ENCODE measurements around the gene VSTM1.
"Not testable (repeated sequence)": the region's sequence is repeated elsewhere in the genome, so short reads cannot be mapped to it uniquely, and the experiment has no call there.

VSTM1 gene, protein sequence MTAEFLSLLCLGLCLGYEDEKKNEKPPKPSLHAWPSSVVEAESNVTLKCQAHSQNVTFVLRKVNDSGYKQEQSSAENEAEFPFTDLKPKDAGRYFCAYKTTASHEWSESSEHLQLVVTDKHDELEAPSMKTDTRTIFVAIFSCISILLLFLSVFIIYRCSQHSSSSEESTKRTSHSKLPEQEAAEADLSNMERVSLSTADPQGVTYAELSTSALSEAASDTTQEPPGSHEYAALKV

GRCh38 chr19:54063350-54064116 lies at the start of gene VSTM1:
Gene VSTM1, minus strand, starts transcription at chr19:54063897. Its CDS starts 120 bp downstream, at chr19:54063777.
- no peak for DNase-seq

DNA sequence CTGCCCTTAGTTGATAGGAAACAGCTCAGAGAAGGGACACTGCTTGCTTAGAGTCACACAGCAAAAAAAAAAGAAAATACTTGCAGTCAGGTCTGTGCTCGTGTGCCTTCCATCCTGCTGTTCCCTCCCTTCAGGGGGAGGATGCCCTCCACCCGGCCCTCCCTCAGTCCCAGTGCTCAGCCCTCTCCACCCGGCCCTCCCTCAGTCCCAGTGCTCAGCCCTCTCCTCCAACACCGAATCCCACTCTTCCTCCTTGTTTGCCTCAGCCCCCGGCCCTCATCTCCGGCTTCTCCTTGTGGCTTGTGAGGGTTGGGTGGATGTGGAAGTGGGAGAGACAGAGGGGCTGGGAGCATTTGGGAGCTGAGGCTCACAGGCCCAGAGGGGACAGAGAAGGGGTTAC lies 46.0 kb upstream of the VSTM1 start:
- DNase-seq = no peak

DNA sequence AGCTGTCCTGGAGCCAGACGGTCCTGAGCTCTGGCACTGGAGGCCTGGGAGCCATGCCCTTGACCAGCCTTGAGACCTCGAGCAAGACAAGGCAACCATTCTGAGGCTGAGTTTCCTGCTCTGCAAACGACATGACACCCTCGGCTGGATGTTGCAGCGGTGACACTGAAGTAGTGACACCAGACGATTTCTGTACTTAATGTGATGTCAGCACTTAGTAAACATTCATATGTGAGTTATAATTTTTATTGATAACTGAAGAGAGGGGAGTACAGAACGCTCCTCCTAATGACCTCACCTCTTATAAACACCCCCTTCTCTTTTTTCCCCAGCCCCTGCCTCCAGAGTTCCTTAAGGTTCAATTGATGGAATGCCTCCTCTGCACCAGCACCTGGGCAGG lies 44.8 kb upstream of the VSTM1 start:
- no peak for DNase-seq

- no peak for DNase-seq
Observed at GRCh38 chr19:54107876-54108490, 44.3 kb upstream of the VSTM1 start.

DNA sequence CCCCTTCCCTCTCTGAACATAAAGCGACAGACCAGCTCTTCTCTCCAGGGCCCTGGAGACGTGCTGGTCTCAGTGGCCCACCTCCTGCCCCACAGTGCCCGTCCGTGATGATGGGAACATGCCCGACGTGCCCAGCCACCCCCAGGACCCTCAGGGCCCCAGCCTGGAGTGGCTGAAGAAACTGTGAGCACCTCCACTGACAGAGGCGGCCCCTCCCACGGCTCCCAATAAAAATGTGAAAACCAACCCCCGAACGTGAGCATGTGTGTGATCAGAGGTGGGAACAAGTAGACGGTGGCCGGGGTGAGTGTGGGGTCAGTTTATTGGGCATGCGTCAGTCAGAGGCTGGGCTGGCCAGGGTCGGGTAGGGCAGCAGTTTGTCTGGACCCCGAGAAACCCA lies 43.0 kb upstream of the VSTM1 start:
- no peak for DNase-seq

GRCh38 chr19:54105796-54106195 lies 42.1 kb upstream of the VSTM1 start:
- DNase-seq = no peak

DNA sequence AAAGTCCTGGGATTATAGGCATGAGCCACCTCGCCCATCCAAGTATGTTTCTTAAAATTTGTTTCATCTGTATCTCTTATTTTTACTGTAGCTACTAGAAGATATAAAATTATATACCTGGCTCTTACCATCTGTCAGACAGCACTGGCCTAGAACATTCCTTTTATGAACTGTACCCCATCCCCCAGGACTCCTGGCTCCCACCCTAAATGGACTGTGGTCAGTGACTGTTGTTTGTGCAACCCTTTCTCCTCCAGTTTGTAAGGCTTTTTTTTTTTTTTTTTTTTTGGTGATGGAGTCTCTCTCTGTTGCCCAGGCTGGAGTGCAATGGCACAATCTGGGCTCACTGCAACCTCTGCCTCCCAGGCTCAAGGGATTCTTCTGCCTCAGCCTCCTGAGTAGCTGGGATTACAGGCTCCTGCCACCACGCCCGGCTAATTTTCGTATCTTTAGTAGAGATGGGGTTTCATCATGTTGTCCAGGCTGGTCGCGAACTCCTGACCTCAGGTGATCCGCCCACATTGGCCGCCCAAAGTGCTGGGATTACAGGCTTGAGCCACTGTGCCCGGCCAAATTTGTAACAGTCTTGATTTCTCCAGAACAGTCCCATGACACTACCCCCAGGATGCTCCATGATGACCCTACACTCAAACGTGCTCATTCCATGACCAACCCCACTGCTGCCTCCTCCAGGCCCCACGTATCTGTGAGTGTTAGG lies 41.5 kb upstream of the VSTM1 start:
- no peak for DNase-seq

DNA sequence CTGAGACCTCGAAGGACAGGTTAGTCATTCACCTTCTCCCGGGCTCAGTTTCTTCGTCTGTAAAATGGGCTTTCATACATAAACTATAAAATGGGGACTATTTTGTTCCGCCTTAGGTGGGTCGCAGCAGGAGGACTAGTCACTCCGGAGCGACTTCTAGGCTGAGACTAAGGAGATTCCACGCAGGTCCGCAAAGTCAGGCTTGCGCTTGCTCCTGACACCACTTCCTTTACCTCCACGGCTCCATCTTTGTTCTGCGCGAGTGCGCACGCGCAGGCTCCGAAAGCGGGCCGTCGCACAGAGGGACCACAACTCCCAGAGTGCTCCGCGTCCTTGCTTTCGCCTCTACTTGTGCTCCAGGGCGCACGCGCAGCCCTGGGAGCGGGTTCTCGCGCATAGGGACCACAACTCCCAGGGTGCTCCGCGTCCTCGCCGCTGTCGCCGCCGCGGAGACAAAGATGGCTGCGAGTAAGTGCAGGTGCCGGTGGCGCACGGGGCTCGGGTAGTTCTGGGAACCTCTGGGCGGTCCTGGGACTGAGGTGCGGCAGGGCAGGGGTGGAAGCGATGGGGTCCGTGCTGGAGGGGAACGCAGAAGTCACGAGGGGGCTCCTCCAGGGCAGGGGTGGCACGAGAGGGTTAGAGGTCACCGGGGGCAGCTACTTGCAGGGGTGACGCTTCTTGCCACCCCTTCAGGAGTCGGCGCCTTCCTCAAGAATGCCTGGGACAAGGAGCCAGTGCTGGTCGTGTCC lies 38.9 kb upstream of the VSTM1 start, which contains the start of gene NDUFA3:
Gene NDUFA3, plus strand, starts transcription at position 435 of the 749 bp plus-strand sequence. Its CDS starts 24 bp downstream, at position 459.
- DNase-seq = peak; percentile 69 to 99 (median 95)

DNA sequence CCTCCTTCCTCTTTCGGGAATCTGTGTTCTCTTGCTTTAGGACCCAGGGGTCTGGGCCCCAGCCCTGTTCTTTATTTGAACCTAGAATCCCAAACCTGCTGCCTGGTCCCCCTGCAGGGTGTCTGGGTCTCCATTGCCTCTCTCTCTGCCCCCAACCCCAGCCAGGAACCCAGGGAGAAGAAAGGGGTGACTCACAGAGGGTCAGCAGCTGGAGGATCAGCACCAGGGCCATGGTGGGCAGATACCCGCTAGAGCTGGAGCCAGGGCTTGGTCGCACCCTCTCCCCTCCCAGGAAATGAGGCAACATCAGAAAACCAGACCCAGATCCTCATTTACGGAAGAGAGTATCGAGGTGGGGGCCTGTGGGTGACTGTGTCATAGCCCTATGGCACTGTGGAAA lies 36.9 kb upstream of the VSTM1 start, which contains the start of gene OSCAR:
Gene OSCAR, minus strand, starts transcription at position 243 of the 400 bp plus-strand sequence. Its CDS starts 11 bp downstream, at position 232.
- peak in 3 of 56 donors; percentile 8 to 22 (median 13) for DNase-seq

DNA sequence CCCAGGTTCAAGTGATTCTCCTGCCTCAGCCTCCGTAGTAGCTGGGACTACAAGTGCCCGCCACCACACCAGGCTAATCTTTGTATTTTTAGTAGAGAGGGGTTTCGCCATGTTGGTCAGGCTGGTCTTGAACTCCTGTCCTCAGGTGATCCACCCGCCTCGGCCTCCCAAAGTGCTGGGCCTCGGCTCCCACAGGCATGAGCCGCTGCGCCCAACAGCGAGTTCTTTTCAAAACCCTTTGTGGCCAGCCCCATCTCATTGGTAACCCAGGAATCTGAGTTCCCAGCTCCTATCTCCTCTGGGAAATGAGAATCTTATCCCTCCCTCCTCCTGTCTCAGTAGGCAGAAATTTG lies 36.2 kb upstream of the VSTM1 start:
- not testable (repeated sequence) for DNase-seq

- no peak for DNase-seq
Observed at GRCh38 chr19:54099190-54099902, 35.6 kb upstream of the VSTM1 start.

DNA sequence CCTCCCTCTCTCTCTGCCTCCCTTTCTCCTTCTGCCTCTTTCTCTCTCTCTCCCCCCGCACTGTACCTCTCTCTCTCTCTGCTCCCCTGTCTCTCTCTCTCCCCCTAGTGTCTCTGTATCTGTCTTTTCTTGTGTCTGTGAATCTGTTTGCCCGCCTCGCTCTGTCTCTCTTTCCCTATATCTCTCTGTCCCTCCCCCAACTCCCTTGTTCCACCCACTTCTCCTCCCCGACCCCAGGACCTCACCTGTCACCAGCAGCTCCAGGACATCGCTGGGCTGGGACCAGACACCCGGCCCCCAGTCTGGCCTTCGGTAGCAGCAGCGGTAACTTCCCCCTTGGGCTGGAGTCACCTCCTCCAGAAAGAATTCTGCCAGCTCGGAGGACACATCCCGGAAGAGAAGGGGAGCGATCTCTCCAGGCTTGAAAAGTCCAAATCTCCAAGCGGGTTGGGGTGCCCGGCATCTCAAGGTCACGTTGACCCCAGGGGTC lies 33.0 kb upstream of the VSTM1 start:
- peak in 1 of 56 donors; percentile 3 for DNase-seq

- peak in 4 of 56 donors; percentile 2 to 39 (median 16) for DNase-seq
Observed at GRCh38 chr19:54095859-54096616, 32.3 kb upstream of the VSTM1 start.

DNA sequence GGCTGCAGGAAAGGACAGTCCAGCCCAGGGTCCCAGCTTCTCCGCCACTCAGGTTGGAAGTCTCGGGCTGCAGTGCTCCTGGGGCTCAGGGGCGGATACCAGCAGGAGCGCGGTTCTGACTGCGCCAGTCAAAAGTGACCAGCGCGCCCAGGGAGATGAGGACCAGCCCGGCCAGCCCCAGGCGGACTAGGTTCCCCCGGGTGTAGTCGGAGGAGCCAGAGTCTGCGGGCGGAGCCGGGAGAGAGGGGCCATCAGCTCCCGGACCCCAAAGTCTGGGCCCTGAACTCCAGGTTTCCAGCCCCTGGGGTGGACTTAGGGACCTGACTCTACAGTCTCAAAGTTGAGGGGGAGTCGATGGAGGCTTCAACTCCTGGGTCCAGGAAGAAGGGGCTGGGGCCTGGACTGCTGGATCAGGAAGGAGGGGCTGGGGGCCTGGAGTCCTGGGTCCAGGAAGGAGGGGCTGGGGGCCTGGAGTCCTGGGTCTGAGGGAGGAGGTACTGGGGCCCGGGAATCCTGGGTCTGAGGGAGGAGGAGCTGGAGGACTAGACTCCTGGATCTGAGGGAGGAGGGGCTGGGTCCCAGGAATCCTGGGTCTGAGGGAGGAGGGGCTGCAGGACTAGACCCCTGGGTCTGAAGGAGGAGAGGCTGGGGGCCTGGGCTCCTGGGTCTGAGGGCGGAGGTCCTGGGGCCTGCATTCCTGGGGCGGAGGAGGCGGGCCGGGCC lies 31.6 kb upstream of the VSTM1 start:
- DNase-seq = no peak

DNA sequence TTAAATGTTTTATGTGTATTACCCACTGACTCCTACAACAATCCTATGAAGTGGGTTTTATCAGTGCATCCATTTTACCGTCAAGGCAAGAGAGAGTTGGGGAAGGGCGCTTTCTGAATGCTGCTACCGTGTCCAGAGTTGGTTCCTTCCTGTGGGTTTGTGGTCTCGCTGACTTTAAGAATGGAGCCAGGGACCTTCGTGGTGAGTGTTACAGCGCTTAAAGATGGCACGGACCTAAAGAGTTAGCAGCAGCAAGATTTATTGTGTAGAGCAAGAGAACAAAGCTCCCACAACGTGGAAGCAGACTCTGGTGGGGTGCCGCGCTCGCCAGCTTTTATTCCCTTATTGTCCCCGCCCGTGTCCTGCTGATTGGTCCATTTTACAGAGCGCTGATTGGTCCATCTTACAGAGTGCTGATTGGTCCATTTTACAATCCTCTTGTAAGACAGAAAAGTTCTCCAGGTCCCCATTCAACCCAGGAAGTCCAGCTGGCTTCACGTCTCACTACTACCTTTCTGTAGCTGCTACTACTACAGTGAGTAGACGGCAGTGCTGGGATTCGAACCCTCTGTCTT lies 30.8 kb upstream of the VSTM1 start:
- DNase-seq = no peak

DNA sequence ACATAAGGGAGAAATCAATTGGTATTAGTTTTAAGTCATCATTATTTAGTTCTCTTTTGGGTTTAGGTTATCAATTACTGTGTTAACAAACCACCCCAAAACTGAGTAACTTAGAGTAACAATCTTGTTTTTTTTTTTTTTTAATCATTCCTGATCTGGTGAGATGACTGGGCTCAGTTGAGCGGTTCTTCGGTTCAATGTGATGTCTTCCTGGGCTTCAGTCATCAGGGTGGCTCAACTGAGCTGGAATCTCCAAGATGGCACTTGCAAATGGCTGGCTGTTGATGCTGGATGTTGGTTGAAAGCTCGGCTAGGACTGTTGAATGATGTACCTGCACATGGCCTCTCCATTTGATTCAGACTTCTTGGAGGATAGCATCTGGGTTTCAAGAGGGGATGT lies 20.7 kb upstream of the VSTM1 start:
- DNase-seq = no peak

GRCh38 chr19:54081032-54081431 lies 17.3 kb upstream of the VSTM1 start, which contains the start of gene TARM1:
Gene TARM1, minus strand, starts transcription at chr19:54081365. Its CDS starts 25 bp downstream, at chr19:54081340.
- no peak for DNase-seq

DNA sequence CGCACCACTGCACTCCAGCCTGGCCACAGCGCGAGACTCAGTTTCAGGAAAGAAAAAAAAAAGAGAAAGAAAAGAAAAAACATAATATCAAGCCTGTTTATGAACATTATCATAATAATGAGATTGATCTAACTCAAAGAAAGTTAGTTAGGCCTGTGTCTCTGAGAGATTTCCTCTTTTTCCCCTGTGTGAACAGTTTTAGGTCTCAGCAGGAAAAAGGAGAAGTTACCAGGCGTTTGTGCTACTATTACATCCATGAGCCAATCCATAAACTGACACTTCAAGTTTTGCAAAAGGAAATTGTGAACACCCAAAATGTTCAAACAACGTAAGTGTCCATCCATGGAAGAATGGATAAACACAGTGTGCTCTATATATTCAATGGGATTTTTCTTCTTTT lies 13.6 kb upstream of the VSTM1 start:
- no peak for DNase-seq

Data from amygdala (tissue), 56 donors.